ENCODE data around the gene ADARB1.

- TF ChIP-seq CTCF (IDR thresholded peaks at IDR 0.05) (no peak), EZH2 (IDR thresholded peaks at IDR 0.05; ENCODE audit: borderline replicate concordance, insufficient read depth, low read depth, low read length, poor library complexity, severe bottlenecking) (no peak)
These were observed 85.8 kb downstream of the ADARB1 start for GRCh38 chr21:45160198-45160597.

Measured in B cell (primary cell).